ENCODE results near the gene HTD2. TPM values are rescaled to one million over a fixed set of nuclear protein-coding genes. Genes with fewer than 3 reads are reported as not detected.

Gene HTD2
- total and polyA plus RNA-seq, 2 donors (not counting 3 experiments of a cell fraction or from before 2014, with no cell fraction given): 8.2 to 10.3 TPM

DNA sequence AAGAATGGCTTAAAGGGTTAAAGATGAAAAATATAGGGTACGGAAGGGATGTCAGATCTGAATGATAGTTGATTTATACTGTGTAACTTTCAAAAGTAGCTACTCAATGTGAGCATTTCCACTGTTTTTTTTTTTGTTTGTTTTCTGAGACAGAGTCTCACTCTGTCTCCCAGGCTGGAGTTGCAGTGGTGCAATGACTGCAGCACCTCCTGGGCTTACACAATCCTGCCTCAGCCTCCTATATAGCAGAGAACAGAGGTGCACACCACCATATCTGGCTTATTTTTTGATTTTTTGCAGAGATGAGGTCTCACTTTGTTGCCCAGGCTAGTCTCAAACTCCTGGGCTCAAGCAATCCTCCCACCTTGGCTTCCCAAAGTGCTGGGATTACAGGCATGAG, 16.5 kb downstream of the HTD2 start:
- Histone ChIP-seq H3K36me3 (ENCODE audit: control insufficient read depth in 2 of 2, extremely low read depth in 1 of 2, insufficient read depth in 2 of 2, low read length in 2 of 2) (peaks cover 6% of the 10 kb centered on the region in 2 experiments), H3K4me1 (ENCODE audit: control insufficient read depth, extremely low read depth, insufficient read depth, low read length) (peaks cover 19% of the 10 kb centered on the region), H2AFZ (ENCODE audit: low read depth, low read length) (no peak overlapping the region), H3K4me2 (ENCODE audit: insufficient read depth, low read length) (no peak overlapping the region), H3K9me1 (replicated peaks; ENCODE audit: control insufficient read depth, extremely low read depth, insufficient read depth, low read length) (no peaks in the 10 kb centered on the region), H3K9me3 (replicated peaks; ENCODE audit: control insufficient read depth, insufficient read depth, low read length) (no peaks in the 10 kb centered on the region), H3K27me3 (ENCODE audit: control insufficient read depth in 2 of 2, insufficient read depth in 2 of 2, low read length in 2 of 2) (no peaks in the 10 kb centered on the region), H3K27ac (ENCODE audit: insufficient read depth, low read depth, low read length) (no peak overlapping the region), H4K20me1 (replicated peaks; ENCODE audit: control insufficient read depth, extremely low read depth, insufficient read depth, low read length) (no peaks in the 10 kb centered on the region), H3K4me3 (replicated peaks in 1 of 3; ENCODE audit: insufficient read depth in 1 of 3, low read depth in 1 of 3, low read length in 3 of 3) (no peak overlapping the region), H3K9ac (replicated peaks; ENCODE audit: extremely low read depth, insufficient read depth, low read length) (no peak overlapping the region), H3K79me2 (ENCODE audit: control insufficient read depth, insufficient read depth, low read length) (no peaks in the 10 kb centered on the region)
- dilution Hi-C loops (cut with MboI; ENCODE audit: extremely low pct_ligation_motif_present, low sequenced_read_pairs): no loop called here
- TF ChIP-seq, protein P1, sequence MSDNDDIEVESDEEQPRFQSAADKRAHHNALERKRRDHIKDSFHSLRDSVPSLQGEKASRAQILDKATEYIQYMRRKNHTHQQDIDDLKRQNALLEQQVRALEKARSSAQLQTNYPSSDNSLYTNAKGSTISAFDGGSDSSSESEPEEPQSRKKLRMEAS (IDR thresholded peaks at IDR 0.05; ENCODE audit: insufficient read depth, insufficient read length): no peak
- TF ChIP-seq MYC (IDR thresholded peaks at IDR 0.05; ENCODE audit: low read depth, low read length) (no peak), POLR2AphosphoS5 (IDR thresholded peaks at IDR 0.05; ENCODE audit: insufficient read depth, low read depth, low read length) (no peak), JUN (IDR thresholded peaks at IDR 0.05; ENCODE audit: borderline replicate concordance, insufficient read depth, insufficient read length, low read depth) (no peak), POLR2A (IDR thresholded peaks at IDR 0.05; ENCODE audit: low read depth, low read length) (no peak), FOS (IDR thresholded peaks at IDR 0.05; ENCODE audit: borderline replicate concordance, insufficient read depth, low read length) (no peak), EZH2 (IDR thresholded peaks at IDR 0.05; ENCODE audit: borderline replicate concordance, low read depth, low read length, severe bottlenecking) (no peak), GATA2 (IDR thresholded peaks at IDR 0.05; ENCODE audit: insufficient read depth, insufficient read length, low read depth, low read length) (no peak)
- TF ChIP-seq, protein P2, sequence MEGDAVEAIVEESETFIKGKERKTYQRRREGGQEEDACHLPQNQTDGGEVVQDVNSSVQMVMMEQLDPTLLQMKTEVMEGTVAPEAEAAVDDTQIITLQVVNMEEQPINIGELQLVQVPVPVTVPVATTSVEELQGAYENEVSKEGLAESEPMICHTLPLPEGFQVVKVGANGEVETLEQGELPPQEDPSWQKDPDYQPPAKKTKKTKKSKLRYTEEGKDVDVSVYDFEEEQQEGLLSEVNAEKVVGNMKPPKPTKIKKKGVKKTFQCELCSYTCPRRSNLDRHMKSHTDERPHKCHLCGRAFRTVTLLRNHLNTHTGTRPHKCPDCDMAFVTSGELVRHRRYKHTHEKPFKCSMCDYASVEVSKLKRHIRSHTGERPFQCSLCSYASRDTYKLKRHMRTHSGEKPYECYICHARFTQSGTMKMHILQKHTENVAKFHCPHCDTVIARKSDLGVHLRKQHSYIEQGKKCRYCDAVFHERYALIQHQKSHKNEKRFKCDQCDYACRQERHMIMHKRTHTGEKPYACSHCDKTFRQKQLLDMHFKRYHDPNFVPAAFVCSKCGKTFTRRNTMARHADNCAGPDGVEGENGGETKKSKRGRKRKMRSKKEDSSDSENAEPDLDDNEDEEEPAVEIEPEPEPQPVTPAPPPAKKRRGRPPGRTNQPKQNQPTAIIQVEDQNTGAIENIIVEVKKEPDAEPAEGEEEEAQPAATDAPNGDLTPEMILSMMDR (IDR thresholded peaks at IDR 0.05; ENCODE audit: extremely low read depth in 1 of 2, insufficient read depth in 1 of 2, low read depth in 1 of 2, low read length in 2 of 2): no peak
- DNase-seq (ENCODE audit: low read depth, low spot score) (no peak), FAIRE-seq (no peak)
- intact Hi-C loops (cut with micrococcal nuclease): no loop called here
- BruUV-seq (replicated peaks): no TSS peak
- POLR2A ChIA-PET: no interaction called here
- CTCF ChIA-PET: interaction anchor here (1.4 to 7.2 kb wide), 3 partner anchors 90 to 209 kb away, joined by 6 to 44 read pairs (median 6); no protein-coding TSS in a partner anchor

All from endothelial cell of umbilical vein (primary cell).